OCI-LY1 (cell line): ENCODE results near the gene MORC4.

Experiments used
- H2AFZ ChIP-seq: fragments of 200-600 bp; sonication (generic), shearing (Covaris generic); 2 replicates; pipeline ENCODE4 v1.6.0; 2014; ENCODE audit warnings: antibody characterized with exemption, mild to moderate bottlenecking, low read length
- H3F3A ChIP-seq: fragments of 200-600 bp; sonication (generic), shearing (Covaris generic); 2 replicates; pipeline ENCODE4 v1.6.0; 2014; ENCODE audit warnings: mild to moderate bottlenecking, antibody characterized with exemption, low read length, moderate library complexity; ENCODE audit not compliant: insufficient read depth
- H3K27ac ChIP-seq: fragments of 200-600 bp; sonication (generic); 2 replicates; pipeline ENCODE4 v1.5.1; 2014; ENCODE audit warnings: low read length, mixed run types, mild to moderate bottlenecking, low read depth; ENCODE audit not compliant: poor library complexity, severe bottlenecking
- H3K27me3 ChIP-seq: fragments of 200-600 bp; sonication (generic); 2 replicates; pipeline ENCODE4 v1.6.0; 2014; ENCODE audit warnings: antibody characterized with exemption, mild to moderate bottlenecking, low read length, moderate library complexity; ENCODE audit not compliant: insufficient read depth
- H3K36me3 ChIP-seq: fragments of 200-600 bp; sonication (generic); 2 replicates; pipeline ENCODE4 v1.6.1; 2014; ENCODE audit warnings: mild to moderate bottlenecking, antibody characterized with exemption, low read length, moderate library complexity, mixed read lengths; ENCODE audit not compliant: insufficient read depth
- H3K4me1 ChIP-seq: fragments of 200-600 bp; sonication (generic); 2 replicates; pipeline ENCODE4 v1.5.1; 2014; ENCODE audit warnings: mild to moderate bottlenecking, low read length, moderate library complexity; ENCODE audit not compliant: insufficient read depth, severe bottlenecking
- H3K4me2 ChIP-seq: fragments of 200-600 bp; sonication (generic), shearing (Covaris generic); 2 replicates; pipeline ENCODE4 v1.6.1; 2014; ENCODE audit warnings: low read length
- H3K4me3 ChIP-seq: fragments of 200-600 bp; sonication (generic); 2 replicates; pipeline ENCODE4 v1.5.1; 2014; ENCODE audit warnings: low read length, low read depth, mild to moderate bottlenecking, mixed read lengths; ENCODE audit not compliant: poor library complexity, severe bottlenecking
- H3K79me2 ChIP-seq: fragments of 200-600 bp; shearing (Covaris generic); 2 replicates; pipeline ENCODE4 v1.6.1; 2016; ENCODE audit warnings: mixed run types, low read length, mixed read lengths; ENCODE audit not compliant: insufficient read depth
- H3K9ac ChIP-seq: fragments of 200-600 bp; sonication (generic), shearing (Covaris generic); 2 replicates; pipeline ENCODE4 v1.6.1; 2014; ENCODE audit warnings: mild to moderate bottlenecking, low read length, mixed read lengths
- H3K9me2 ChIP-seq: fragments of 200-600 bp; sonication (generic), shearing (Covaris generic); 2 replicates; pipeline ENCODE4 v1.6.1; 2014; ENCODE audit warnings: low read depth, mild to moderate bottlenecking, low read length, mixed read lengths
- H3K9me3 ChIP-seq: fragments of 200-600 bp; shearing (Covaris generic); 2 replicates; pipeline ENCODE4 v1.6.1; 2014; ENCODE audit warnings: low read length, mixed read lengths
- H4K20me1 ChIP-seq: fragments of 200-600 bp; sonication (generic), shearing (Covaris generic); 2 replicates; pipeline ENCODE4 v1.6.0; 2016; ENCODE audit warnings: mild to moderate bottlenecking, low read length; ENCODE audit not compliant: insufficient read depth
- EZH2 ChIP-seq: fragments of 200-600 bp; sonication (generic), shearing (Covaris generic); IDR thresholded peaks from 2 replicates; pipeline ENCODE4 v1.8.0; 2017; ENCODE audit warnings: borderline replicate concordance, mixed run types, mild to moderate bottlenecking, antibody characterized with exemption, low read length, moderate library complexity, mixed read lengths
- TF ChIP-seq, protein P1 (sequence below): fragments of 200-600 bp; sonication (generic), shearing (Covaris generic); IDR thresholded peaks from 2 replicates; pipeline ENCODE4 v1.5.1; 2017; ENCODE audit warnings: mild to moderate bottlenecking, antibody characterized with exemption, low read length, moderate library complexity, mixed read lengths

The MORC4 gene

DNA sequence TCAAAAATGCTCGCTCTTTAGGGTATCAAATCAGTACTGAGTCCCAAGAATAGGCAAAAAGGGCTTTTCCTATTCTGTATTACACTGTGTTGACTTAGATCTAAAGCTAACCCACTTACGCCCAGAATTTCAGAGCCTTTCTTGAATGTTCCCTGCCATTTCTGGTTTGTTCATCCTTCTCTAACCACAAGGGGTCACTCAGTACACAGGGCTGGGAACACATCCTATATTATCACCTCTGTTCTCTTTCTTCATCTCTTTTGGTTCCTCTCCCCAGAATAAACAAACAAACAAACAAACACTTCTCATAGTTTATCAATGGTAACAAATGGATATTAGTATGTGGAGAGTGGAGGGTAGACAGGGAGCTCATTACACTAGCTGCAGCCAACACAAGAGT is 25.5 kb upstream of the MORC4 start:
- no peaks in the 10 kb centered on the region for H3K27me3 ChIP-seq
- no peak overlapping the region for H3K9ac ChIP-seq
- no peaks in the 10 kb centered on the region for H3K79me2 ChIP-seq
- no peak overlapping the region for H3K4me3 ChIP-seq
- no peaks in the 10 kb centered on the region for H3F3A ChIP-seq
- no peak for TF ChIP-seq EZH2
- TF ChIP-seq, protein P1, sequence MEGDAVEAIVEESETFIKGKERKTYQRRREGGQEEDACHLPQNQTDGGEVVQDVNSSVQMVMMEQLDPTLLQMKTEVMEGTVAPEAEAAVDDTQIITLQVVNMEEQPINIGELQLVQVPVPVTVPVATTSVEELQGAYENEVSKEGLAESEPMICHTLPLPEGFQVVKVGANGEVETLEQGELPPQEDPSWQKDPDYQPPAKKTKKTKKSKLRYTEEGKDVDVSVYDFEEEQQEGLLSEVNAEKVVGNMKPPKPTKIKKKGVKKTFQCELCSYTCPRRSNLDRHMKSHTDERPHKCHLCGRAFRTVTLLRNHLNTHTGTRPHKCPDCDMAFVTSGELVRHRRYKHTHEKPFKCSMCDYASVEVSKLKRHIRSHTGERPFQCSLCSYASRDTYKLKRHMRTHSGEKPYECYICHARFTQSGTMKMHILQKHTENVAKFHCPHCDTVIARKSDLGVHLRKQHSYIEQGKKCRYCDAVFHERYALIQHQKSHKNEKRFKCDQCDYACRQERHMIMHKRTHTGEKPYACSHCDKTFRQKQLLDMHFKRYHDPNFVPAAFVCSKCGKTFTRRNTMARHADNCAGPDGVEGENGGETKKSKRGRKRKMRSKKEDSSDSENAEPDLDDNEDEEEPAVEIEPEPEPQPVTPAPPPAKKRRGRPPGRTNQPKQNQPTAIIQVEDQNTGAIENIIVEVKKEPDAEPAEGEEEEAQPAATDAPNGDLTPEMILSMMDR, result peak; percentile 47; the same call in 1 of the 2 replicates
- no peaks in the 10 kb centered on the region for H3K9me2 ChIP-seq
- H3K4me2 ChIP-seq, result no peak overlapping the region
- H3K9me3 ChIP-seq, result no peaks in the 10 kb centered on the region
- H2AFZ ChIP-seq, result no peak overlapping the region
- H3K36me3 ChIP-seq, result no peaks in the 10 kb centered on the region
- no peaks in the 10 kb centered on the region for H3K4me1 ChIP-seq
- H3K27ac ChIP-seq, result no peak overlapping the region
- no peaks in the 10 kb centered on the region for H4K20me1 ChIP-seq

DNA sequence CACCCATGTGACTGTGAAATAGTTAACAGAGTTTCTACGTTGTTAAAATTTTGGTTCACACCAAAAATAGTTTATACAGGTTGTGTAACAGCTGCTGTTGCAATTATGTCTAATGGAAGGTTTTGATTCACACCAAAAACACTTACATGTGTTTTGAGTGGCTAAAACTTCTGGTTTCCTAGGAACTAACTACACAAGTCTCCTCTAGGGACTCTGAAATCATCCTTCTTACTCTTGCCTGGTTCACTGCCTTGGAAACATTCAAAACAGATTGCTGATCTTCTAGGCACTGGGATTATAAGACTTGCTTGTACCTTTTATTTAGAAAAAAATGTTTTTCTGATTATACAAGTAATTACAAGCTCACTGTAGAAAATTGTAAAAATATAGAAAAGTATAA is 14.9 kb upstream of the MORC4 start:
- H2AFZ ChIP-seq, result no peak overlapping the region
- TF ChIP-seq, protein P1, result no peak
- TF ChIP-seq EZH2, result no peak
- no peaks in the 10 kb centered on the region for H3K4me1 ChIP-seq
- no peaks in the 10 kb centered on the region for H3F3A ChIP-seq
- no peaks in the 10 kb centered on the region for H3K9me3 ChIP-seq
- H4K20me1 ChIP-seq, result no peaks in the 10 kb centered on the region
- no peaks in the 10 kb centered on the region for H3K79me2 ChIP-seq
- H3K9me2 ChIP-seq, result no peaks in the 10 kb centered on the region
- no peak overlapping the region for H3K4me3 ChIP-seq
- H3K4me2 ChIP-seq, result no peak overlapping the region
- H3K27me3 ChIP-seq, result no peaks in the 10 kb centered on the region
- no peak overlapping the region for H3K9ac ChIP-seq
- no peaks in the 10 kb centered on the region for H3K36me3 ChIP-seq
- no peak overlapping the region for H3K27ac ChIP-seq

DNA sequence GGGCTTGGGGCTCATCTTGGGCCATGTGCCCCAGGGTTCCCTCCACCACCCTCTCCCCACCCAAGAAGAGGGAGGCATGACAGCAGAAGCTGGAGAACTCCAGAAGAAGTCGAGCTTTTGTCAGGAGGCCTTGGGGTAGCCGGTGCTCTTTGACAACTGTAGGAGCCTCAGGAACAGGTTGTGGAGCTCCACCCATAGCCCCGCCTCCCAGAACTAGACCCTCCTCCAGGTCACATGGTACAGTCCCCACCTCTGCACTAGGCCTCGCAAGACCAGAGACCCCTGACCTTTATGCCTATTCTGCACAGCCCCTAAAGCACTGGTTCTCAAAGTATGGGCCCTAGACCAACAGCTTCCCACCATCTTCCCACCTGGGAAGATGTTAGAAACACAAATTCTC is 8.0 kb upstream of the MORC4 start:
- Histone ChIP-seq H3F3A (no peaks in the 10 kb centered on the region), H3K4me2 (no peak overlapping the region), H3K9ac (no peak overlapping the region), H3K4me1 (no peaks in the 10 kb centered on the region), H4K20me1 (no peaks in the 10 kb centered on the region), H3K27ac (no peak overlapping the region), H3K36me3 (no peaks in the 10 kb centered on the region), H3K4me3 (no peak overlapping the region), H3K79me2 (no peaks in the 10 kb centered on the region), H3K9me3 (no peaks in the 10 kb centered on the region), H2AFZ (no peak overlapping the region), H3K9me2 (no peaks in the 10 kb centered on the region), H3K27me3 (no peaks in the 10 kb centered on the region)
- TF ChIP-seq EZH2, result no peak
- TF ChIP-seq, protein P1, result no peak
